ENCODE results near the gene CCNO.

CCNO gene

DNA sequence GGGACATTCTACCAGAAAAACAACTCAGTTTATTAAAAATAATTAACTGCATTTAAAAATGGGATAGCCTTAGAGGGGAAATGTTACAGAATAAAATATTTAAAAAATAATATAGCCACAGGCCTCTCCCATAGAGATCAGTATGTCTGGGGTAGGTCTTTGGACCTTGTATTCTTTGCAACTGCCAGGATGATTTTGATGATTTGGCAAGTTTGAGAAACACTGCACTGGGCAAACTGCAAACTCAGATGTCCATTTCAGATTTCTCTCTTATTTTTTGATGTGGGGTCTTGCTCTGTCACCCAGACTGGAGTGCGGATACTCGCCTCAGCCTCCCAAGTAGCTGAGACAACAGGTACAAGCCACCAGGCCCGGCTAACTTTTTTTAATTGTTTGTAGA lies 24.9 kb upstream of the CCNO start:
- no peaks in the 10 kb centered on the region for H4K20me1 ChIP-seq (ENCODE audit: insufficient read depth, low read length)
- no peaks in the 10 kb centered on the region for H3K4me1 ChIP-seq (ENCODE audit: low read length)
- H3K4me2 ChIP-seq (ENCODE audit: low read depth, low read length) = no peak overlapping the region
- no peaks in the 10 kb centered on the region for H3K9me3 ChIP-seq (replicated peaks; ENCODE audit: insufficient read depth, low read length)
- peaks cover 3% of the 10 kb centered on the region; the same call in 1 of the 2 replicates for H3K36me3 ChIP-seq (replicated peaks; ENCODE audit: insufficient read depth, low read length)
- H3K9me2 ChIP-seq (replicated peaks; ENCODE audit: insufficient read depth, low read length) = no peaks in the 10 kb centered on the region
- H3K79me2 ChIP-seq (ENCODE audit: low read length) = no peaks in the 10 kb centered on the region
- H3K27me3 ChIP-seq (replicated peaks; ENCODE audit: insufficient read depth, low read length) = no peaks in the 10 kb centered on the region
- no peak overlapping the region for H3K27ac ChIP-seq (ENCODE audit: low read length)
- TF ChIP-seq EZH2 (optimal IDR thresholded peaks at IDR 0.05; ENCODE audit: low read depth, low read length) = no peak
- TF ChIP-seq, protein P1, sequence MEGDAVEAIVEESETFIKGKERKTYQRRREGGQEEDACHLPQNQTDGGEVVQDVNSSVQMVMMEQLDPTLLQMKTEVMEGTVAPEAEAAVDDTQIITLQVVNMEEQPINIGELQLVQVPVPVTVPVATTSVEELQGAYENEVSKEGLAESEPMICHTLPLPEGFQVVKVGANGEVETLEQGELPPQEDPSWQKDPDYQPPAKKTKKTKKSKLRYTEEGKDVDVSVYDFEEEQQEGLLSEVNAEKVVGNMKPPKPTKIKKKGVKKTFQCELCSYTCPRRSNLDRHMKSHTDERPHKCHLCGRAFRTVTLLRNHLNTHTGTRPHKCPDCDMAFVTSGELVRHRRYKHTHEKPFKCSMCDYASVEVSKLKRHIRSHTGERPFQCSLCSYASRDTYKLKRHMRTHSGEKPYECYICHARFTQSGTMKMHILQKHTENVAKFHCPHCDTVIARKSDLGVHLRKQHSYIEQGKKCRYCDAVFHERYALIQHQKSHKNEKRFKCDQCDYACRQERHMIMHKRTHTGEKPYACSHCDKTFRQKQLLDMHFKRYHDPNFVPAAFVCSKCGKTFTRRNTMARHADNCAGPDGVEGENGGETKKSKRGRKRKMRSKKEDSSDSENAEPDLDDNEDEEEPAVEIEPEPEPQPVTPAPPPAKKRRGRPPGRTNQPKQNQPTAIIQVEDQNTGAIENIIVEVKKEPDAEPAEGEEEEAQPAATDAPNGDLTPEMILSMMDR (IDR thresholded peaks at IDR 0.05; ENCODE audit: low read length) = no peak
- TF ChIP-seq EZH2phosphoT487 (IDR thresholded peaks at IDR 0.05; ENCODE audit: low read length) = no peak
- no peak for DNase-seq
- no peaks in the 10 kb centered on the region for H3F3A ChIP-seq (ENCODE audit: insufficient read depth, low read length)
- no peak overlapping the region for H2AFZ ChIP-seq (ENCODE audit: low read length)
- H3K4me3 ChIP-seq (ENCODE audit: low read length) = no peak overlapping the region
- H3K9ac ChIP-seq (ENCODE audit: low read length) = no peak overlapping the region

DNA sequence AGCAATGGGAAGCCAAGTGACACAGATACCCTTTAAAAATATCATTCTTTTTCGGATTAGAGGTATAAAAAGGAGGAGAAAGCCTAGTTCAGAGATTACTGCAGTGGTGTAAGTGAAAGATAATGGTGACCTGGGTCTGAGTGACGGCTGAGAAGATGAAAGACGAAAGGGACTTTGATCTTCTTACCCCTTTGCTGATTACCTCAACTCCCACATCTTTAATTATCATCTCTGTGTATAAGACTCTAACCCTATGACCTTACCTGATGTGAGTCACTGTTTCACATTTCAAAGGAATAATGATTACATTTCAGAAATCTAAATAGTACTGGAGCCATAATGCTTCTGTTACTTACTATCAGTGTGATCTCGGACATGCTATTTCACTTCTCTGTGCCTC lies 21.4 kb upstream of the CCNO start:
- Histone ChIP-seq H3F3A (ENCODE audit: insufficient read depth, low read length) (no peaks in the 10 kb centered on the region), H3K4me2 (ENCODE audit: low read depth, low read length) (no peak overlapping the region), H3K4me1 (ENCODE audit: low read length) (no peaks in the 10 kb centered on the region), H3K79me2 (ENCODE audit: low read length) (no peaks in the 10 kb centered on the region), H3K27me3 (replicated peaks; ENCODE audit: insufficient read depth, low read length) (no peaks in the 10 kb centered on the region), H2AFZ (ENCODE audit: low read length) (no peak overlapping the region), H3K4me3 (ENCODE audit: low read length) (no peak overlapping the region), H3K9me3 (replicated peaks; ENCODE audit: insufficient read depth, low read length) (no peaks in the 10 kb centered on the region), H3K9me2 (replicated peaks; ENCODE audit: insufficient read depth, low read length) (no peaks in the 10 kb centered on the region), H3K36me3 (replicated peaks; ENCODE audit: insufficient read depth, low read length) (no peaks in the 10 kb centered on the region), H3K27ac (ENCODE audit: low read length) (no peak overlapping the region), H4K20me1 (ENCODE audit: insufficient read depth, low read length) (no peaks in the 10 kb centered on the region), H3K9ac (ENCODE audit: low read length) (no peak overlapping the region)
- DNase-seq = no peak
- TF ChIP-seq, protein P1 (IDR thresholded peaks at IDR 0.05; ENCODE audit: low read length) = no peak
- TF ChIP-seq EZH2phosphoT487 (IDR thresholded peaks at IDR 0.05; ENCODE audit: low read length) = no peak
- TF ChIP-seq EZH2 (optimal IDR thresholded peaks at IDR 0.05; ENCODE audit: low read depth, low read length) = no peak

DNA sequence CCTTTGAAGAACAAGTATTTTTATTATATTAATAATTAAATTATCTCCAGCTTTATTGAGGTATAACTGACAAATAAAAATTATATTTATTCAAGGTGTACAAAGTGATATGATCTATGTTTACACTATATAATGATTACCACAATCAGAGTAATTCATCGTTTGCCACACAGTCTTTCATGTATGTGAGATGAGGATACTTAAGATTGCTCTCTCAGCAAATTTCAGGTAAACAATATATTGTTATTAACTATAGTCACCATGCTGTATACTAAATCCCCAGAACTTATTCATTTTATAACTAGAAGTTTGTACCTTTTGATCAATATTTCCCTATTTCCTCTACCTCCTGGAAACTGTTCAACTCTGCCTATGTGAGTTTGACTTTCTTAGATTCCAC lies 16.7 kb upstream of the CCNO start:
- Histone ChIP-seq H3K9me3 (replicated peaks; ENCODE audit: insufficient read depth, low read length) (no peaks in the 10 kb centered on the region), H3K4me1 (ENCODE audit: low read length) (no peaks in the 10 kb centered on the region), H3F3A (ENCODE audit: insufficient read depth, low read length) (no peaks in the 10 kb centered on the region), H3K27ac (ENCODE audit: low read length) (no peak overlapping the region), H3K9ac (ENCODE audit: low read length) (no peak overlapping the region), H4K20me1 (ENCODE audit: insufficient read depth, low read length) (no peaks in the 10 kb centered on the region), H3K36me3 (replicated peaks; ENCODE audit: insufficient read depth, low read length) (no peaks in the 10 kb centered on the region), H3K79me2 (ENCODE audit: low read length) (no peaks in the 10 kb centered on the region), H3K9me2 (replicated peaks; ENCODE audit: insufficient read depth, low read length) (no peaks in the 10 kb centered on the region), H3K4me2 (ENCODE audit: low read depth, low read length) (no peak overlapping the region), H3K27me3 (replicated peaks; ENCODE audit: insufficient read depth, low read length) (no peaks in the 10 kb centered on the region), H2AFZ (ENCODE audit: low read length) (no peak overlapping the region), H3K4me3 (ENCODE audit: low read length) (no peak overlapping the region)
- TF ChIP-seq, protein P1 (IDR thresholded peaks at IDR 0.05; ENCODE audit: low read length) = no peak
- TF ChIP-seq EZH2 (optimal IDR thresholded peaks at IDR 0.05; ENCODE audit: low read depth, low read length) = no peak
- TF ChIP-seq EZH2phosphoT487 (IDR thresholded peaks at IDR 0.05; ENCODE audit: low read length) = no peak
- DNase-seq = no peak
